MM.1S (cell line): Measurements from ENCODE around the gene PLCH1.

Experiments
- EZH2 ChIP-seq: fragments of 300-600 bp; sonication (generic); optimal IDR thresholded peaks from 2 replicates; pipeline ENCODE3; 2017; ENCODE audit warnings: low read depth, mild to moderate bottlenecking, antibody characterized with exemption, low read length, mixed read lengths
- EZH2phosphoT487 ChIP-seq: fragments of 300-600 bp; sonication (generic); IDR thresholded peaks from 2 replicates; pipeline ENCODE4 v1.6.1; 2018; ENCODE audit warnings: antibody characterized with exemption, low read length
- TF ChIP-seq, protein P1 (sequence below): fragments of 300-600 bp; sonication (generic); IDR thresholded peaks from 2 replicates; pipeline ENCODE4 v1.5.1; 2016; ENCODE audit warnings: antibody characterized with exemption, low read length, mixed read lengths

DNA sequence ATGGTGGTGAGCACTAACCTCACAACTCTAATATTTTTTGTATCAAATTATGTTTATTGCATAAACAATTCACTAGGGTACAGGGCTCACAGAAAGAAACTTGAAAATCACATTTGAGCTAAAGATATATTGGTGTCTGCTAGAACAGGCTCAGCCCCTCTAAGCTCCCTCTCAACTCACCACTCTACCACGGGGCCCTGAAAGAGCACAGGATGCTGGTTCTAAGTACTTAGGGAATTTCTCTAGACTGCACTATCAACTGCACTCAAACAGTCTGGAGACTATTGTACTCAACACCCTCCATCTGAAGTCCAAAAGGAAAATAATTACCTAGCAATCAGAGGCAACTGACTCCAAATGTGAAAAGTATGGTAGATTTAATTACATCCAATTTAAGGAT, 352.7 kb downstream of the PLCH1 start:
- TF ChIP-seq, protein P1, sequence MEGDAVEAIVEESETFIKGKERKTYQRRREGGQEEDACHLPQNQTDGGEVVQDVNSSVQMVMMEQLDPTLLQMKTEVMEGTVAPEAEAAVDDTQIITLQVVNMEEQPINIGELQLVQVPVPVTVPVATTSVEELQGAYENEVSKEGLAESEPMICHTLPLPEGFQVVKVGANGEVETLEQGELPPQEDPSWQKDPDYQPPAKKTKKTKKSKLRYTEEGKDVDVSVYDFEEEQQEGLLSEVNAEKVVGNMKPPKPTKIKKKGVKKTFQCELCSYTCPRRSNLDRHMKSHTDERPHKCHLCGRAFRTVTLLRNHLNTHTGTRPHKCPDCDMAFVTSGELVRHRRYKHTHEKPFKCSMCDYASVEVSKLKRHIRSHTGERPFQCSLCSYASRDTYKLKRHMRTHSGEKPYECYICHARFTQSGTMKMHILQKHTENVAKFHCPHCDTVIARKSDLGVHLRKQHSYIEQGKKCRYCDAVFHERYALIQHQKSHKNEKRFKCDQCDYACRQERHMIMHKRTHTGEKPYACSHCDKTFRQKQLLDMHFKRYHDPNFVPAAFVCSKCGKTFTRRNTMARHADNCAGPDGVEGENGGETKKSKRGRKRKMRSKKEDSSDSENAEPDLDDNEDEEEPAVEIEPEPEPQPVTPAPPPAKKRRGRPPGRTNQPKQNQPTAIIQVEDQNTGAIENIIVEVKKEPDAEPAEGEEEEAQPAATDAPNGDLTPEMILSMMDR = no peak
- no peak for TF ChIP-seq EZH2
- no peak for TF ChIP-seq EZH2phosphoT487
